DND-41 (cell line): ENCODE measurements around the gene SLC6A7.

Experiments used
- CTCF ChIP-seq: IDR thresholded peaks from 2 replicates; pipeline ENCODE4 v1.5.1; 2012; ENCODE audit warnings: borderline replicate concordance, low read length, moderate library complexity, mild to moderate bottlenecking; ENCODE audit not compliant: poor library complexity, severe bottlenecking; ENCODE audit errors: extremely low read depth
- EZH2 ChIP-seq: IDR thresholded peaks from 3 replicates; pipeline ENCODE4 v1.6.1; 2012; ENCODE audit warnings: borderline replicate concordance, low read depth, mild to moderate bottlenecking, moderate library complexity, low read length, inconsistent platforms; ENCODE audit not compliant: severe bottlenecking

DNA sequence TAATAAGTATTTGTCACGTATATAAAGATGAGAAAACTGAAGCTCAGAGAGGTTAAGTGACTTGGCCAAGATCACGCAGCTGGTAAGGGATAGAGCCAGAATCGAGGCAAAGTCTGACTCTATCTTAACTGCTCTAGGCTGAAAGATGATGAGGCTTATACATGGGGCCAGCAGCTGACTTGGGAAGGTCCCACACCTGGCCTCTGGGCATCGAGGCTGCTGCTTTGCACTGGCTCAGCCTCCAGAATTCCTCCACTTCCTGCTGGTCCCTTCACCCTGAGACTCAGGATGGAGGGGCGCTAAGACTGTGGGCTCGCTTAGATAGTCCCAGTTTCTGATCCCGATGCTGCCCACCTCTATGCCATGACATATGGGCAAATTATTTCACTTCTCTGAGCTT lies 64.5 kb downstream of the SLC6A7 start:
- no peak for TF ChIP-seq CTCF
- TF ChIP-seq EZH2: no peak
